ENCODE results near the gene YBEY. TPM values are rescaled to one million over a fixed set of nuclear protein-coding genes. Genes with fewer than 3 reads are reported as not detected.

YBEY gene
- polyA plus RNA-seq, 1 donor from 2014 or later, result 88.4 TPM

- Histone ChIP-seq H3F3A (ENCODE audit: insufficient read depth, low read length, poor library complexity, severe bottlenecking) (no peaks in the 10 kb centered on the region), H3K4me3 (ENCODE audit: low read length) (no peak overlapping the region), H3K27ac (ENCODE audit: low read length) (no peak overlapping the region), H3K9me2 (ENCODE audit: insufficient read depth, low read length) (no peaks in the 10 kb centered on the region), H3K27me3 (ENCODE audit: insufficient read depth, low read depth, low read length) (no peaks in the 10 kb centered on the region), H3K4me2 (ENCODE audit: low read length) (no peak overlapping the region), H3K79me2 (replicated peaks; ENCODE audit: insufficient read depth, low read length) (peaks cover 6% of the 10 kb centered on the region), H2AFZ (ENCODE audit: low read depth, low read length) (no peak overlapping the region), H3K9ac (ENCODE audit: low read length) (no peak overlapping the region), H3K9me3 (ENCODE audit: low read length) (no peaks in the 10 kb centered on the region), H3K36me3 (ENCODE audit: insufficient read depth, low read length) (no peaks in the 10 kb centered on the region), H4K20me1 (ENCODE audit: insufficient read depth) (no peaks in the 10 kb centered on the region)
- TF ChIP-seq EZH2 (IDR thresholded peaks at IDR 0.05; ENCODE audit: borderline replicate concordance, insufficient read depth, low read length, poor library complexity, severe bottlenecking) (no peak), CTCF (IDR thresholded peaks at IDR 0.05; ENCODE audit: poor library complexity, severe bottlenecking) (no peak), POLR2AphosphoS5 (IDR thresholded peaks at IDR 0.05) (no peak), MXI1 (conservative IDR thresholded peaks at IDR 0.05; ENCODE audit: poor library complexity, severe bottlenecking) (no peak), RAD21 (conservative IDR thresholded peaks at IDR 0.05) (no peak), REST (IDR thresholded peaks at IDR 0.05; ENCODE audit: borderline replicate concordance) (no peak), EP300 (conservative IDR thresholded peaks at IDR 0.05; ENCODE audit: poor library complexity, severe bottlenecking) (no peak), SMC3 (conservative IDR thresholded peaks at IDR 0.05; ENCODE audit: poor library complexity) (no peak), TAF1 (IDR thresholded peaks at IDR 0.05; ENCODE audit: low read depth) (no peak)
Observed at GRCh38 chr21:46344219-46344915, 58.2 kb downstream of the YBEY start.

GRCh38 chr21:46345861-46346260 is 59.7 kb downstream of the YBEY start:
- H3K9ac ChIP-seq (ENCODE audit: low read length), result no peak overlapping the region
- no peaks in the 10 kb centered on the region for H4K20me1 ChIP-seq (ENCODE audit: insufficient read depth)
- no peak overlapping the region for H3K27ac ChIP-seq (ENCODE audit: low read length)
- no peaks in the 10 kb centered on the region for H3K27me3 ChIP-seq (ENCODE audit: insufficient read depth, low read depth, low read length)
- H3K36me3 ChIP-seq (ENCODE audit: insufficient read depth, low read length), result no peaks in the 10 kb centered on the region
- H3F3A ChIP-seq (ENCODE audit: insufficient read depth, low read length, poor library complexity, severe bottlenecking), result no peaks in the 10 kb centered on the region
- H3K4me3 ChIP-seq (ENCODE audit: low read length), result no peak overlapping the region
- H3K4me2 ChIP-seq (ENCODE audit: low read length), result no peak overlapping the region
- H3K9me3 ChIP-seq (ENCODE audit: low read length), result no peaks in the 10 kb centered on the region
- H3K9me2 ChIP-seq (ENCODE audit: insufficient read depth, low read length), result no peaks in the 10 kb centered on the region
- H3K79me2 ChIP-seq (replicated peaks; ENCODE audit: insufficient read depth, low read length), result peaks cover 6% of the 10 kb centered on the region
- TF ChIP-seq EP300 (conservative IDR thresholded peaks at IDR 0.05; ENCODE audit: poor library complexity, severe bottlenecking) (no peak), CTCF (IDR thresholded peaks at IDR 0.05; ENCODE audit: poor library complexity, severe bottlenecking) (no peak), TAF1 (IDR thresholded peaks at IDR 0.05; ENCODE audit: low read depth) (no peak), REST (IDR thresholded peaks at IDR 0.05; ENCODE audit: borderline replicate concordance) (no peak), SMC3 (conservative IDR thresholded peaks at IDR 0.05; ENCODE audit: poor library complexity) (no peak), EZH2 (IDR thresholded peaks at IDR 0.05; ENCODE audit: borderline replicate concordance, insufficient read depth, low read length, poor library complexity, severe bottlenecking) (no peak), MXI1 (conservative IDR thresholded peaks at IDR 0.05; ENCODE audit: poor library complexity, severe bottlenecking) (no peak), POLR2AphosphoS5 (IDR thresholded peaks at IDR 0.05) (no peak), RAD21 (conservative IDR thresholded peaks at IDR 0.05) (no peak)
- H2AFZ ChIP-seq (ENCODE audit: low read depth, low read length), result no peak overlapping the region

All from neural cell (in vitro differentiated cells).